ENCODE results near the gene NAALADL2.

Gene NAALADL2

DNA sequence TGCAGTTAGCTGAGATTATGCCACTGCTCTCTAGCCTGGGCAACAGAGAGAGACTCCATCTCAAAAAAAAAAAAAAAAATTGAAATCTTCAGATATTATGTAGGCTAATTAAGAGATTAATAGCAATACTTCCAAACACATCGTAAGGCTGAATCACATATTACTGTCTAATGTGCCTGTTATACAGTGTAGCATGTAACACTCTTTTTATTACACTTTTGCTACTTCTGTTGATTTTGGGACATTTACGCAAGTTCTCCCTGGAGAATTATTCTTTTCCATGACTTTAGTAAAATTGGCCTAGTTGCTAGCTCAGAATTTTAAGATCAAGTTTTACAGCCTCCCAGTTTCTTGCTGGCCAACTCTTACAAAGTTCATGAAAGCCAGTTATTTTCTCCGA, 605.2 kb downstream of the NAALADL2 start:
- TF ChIP-seq, protein P1, sequence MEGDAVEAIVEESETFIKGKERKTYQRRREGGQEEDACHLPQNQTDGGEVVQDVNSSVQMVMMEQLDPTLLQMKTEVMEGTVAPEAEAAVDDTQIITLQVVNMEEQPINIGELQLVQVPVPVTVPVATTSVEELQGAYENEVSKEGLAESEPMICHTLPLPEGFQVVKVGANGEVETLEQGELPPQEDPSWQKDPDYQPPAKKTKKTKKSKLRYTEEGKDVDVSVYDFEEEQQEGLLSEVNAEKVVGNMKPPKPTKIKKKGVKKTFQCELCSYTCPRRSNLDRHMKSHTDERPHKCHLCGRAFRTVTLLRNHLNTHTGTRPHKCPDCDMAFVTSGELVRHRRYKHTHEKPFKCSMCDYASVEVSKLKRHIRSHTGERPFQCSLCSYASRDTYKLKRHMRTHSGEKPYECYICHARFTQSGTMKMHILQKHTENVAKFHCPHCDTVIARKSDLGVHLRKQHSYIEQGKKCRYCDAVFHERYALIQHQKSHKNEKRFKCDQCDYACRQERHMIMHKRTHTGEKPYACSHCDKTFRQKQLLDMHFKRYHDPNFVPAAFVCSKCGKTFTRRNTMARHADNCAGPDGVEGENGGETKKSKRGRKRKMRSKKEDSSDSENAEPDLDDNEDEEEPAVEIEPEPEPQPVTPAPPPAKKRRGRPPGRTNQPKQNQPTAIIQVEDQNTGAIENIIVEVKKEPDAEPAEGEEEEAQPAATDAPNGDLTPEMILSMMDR (IDR thresholded peaks at IDR 0.05; ENCODE audit: low read depth, low read length), result no peak
- TF ChIP-seq EZH2phosphoT487 (IDR thresholded peaks at IDR 0.05; ENCODE audit: low read depth), result no peak
- H3K9ac ChIP-seq (ENCODE audit: low read length), result no peak overlapping the region
- no peak overlapping the region for H3K27ac ChIP-seq (ENCODE audit: low read length)
- H4K20me1 ChIP-seq (ENCODE audit: insufficient read depth, low read length), result no peaks in the 10 kb centered on the region
- no peak overlapping the region for H3K4me3 ChIP-seq (ENCODE audit: low read length)
- peaks cover 4% of the 10 kb centered on the region; the same call in 1 of the 2 replicates for H3K9me3 ChIP-seq (ENCODE audit: insufficient read depth, low read length)
- H3K4me1 ChIP-seq (ENCODE audit: low read length), result no peaks in the 10 kb centered on the region
- H3K79me2 ChIP-seq (ENCODE audit: low read length), result no peaks in the 10 kb centered on the region
- no peaks in the 10 kb centered on the region for H3K27me3 ChIP-seq (ENCODE audit: low read depth, low read length)
- no peak overlapping the region for H2AFZ ChIP-seq (ENCODE audit: low read depth, low read length)
- H3K36me3 ChIP-seq (replicated peaks; ENCODE audit: low read depth, low read length), result no peaks in the 10 kb centered on the region
- no peak overlapping the region for H3K4me2 ChIP-seq (ENCODE audit: low read length)

DNA sequence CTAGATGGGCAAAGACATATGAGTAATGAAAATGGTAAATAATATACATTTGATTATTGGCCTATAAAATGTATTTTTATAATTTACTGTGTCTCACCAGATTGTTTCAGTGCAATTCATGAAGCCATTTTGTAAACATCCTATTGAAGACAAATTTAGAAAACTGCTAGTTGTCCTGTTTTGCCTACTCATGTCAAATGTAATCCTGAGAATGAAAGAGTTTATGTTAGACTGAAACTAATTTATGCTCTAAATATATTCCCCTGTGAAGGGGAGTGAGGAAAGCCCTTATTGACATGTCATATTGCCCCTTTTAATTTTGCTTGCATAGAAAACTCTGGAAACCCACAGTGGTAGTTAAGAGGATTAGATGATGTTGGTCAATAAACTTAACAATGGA, 610.0 kb downstream of the NAALADL2 start:
- Histone ChIP-seq H3K4me2 (ENCODE audit: low read length) (no peak overlapping the region), H4K20me1 (ENCODE audit: insufficient read depth, low read length) (no peaks in the 10 kb centered on the region), H3K4me3 (ENCODE audit: low read length) (no peak overlapping the region), H3K9me3 (ENCODE audit: insufficient read depth, low read length) (no peaks in the 10 kb centered on the region), H3K4me1 (ENCODE audit: low read length) (no peaks in the 10 kb centered on the region), H3K9ac (ENCODE audit: low read length) (no peak overlapping the region), H3K27ac (ENCODE audit: low read length) (no peak overlapping the region), H2AFZ (ENCODE audit: low read depth, low read length) (no peak overlapping the region), H3K79me2 (ENCODE audit: low read length) (no peaks in the 10 kb centered on the region), H3K36me3 (replicated peaks; ENCODE audit: low read depth, low read length) (no peaks in the 10 kb centered on the region), H3K27me3 (ENCODE audit: low read depth, low read length) (no peaks in the 10 kb centered on the region)
- TF ChIP-seq, protein P1 (IDR thresholded peaks at IDR 0.05; ENCODE audit: low read depth, low read length), result no peak
- no peak for TF ChIP-seq EZH2phosphoT487 (IDR thresholded peaks at IDR 0.05; ENCODE audit: low read depth)

DNA sequence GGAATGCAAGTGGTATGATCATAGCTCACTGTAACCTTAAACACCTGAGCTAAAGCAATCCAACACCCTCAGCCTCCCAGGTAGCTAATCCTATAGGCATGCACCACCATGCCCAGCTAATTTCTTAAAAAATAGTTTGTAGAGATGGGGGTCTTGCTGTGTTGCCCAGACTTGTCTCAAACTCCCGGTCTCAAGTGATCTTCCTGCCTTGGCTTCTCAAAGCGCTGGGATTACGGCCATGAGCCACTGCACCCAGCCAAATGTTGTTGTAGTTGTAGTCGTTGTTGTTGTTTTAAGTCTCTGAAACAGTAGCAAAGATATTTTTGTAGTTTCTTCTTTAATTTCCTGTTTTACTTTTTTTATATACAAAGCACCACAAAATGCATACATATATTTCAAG, 616.6 kb downstream of the NAALADL2 start:
- TF ChIP-seq, protein P1 (IDR thresholded peaks at IDR 0.05; ENCODE audit: low read depth, low read length), result no peak
- TF ChIP-seq EZH2phosphoT487 (IDR thresholded peaks at IDR 0.05; ENCODE audit: low read depth), result no peak

DNA sequence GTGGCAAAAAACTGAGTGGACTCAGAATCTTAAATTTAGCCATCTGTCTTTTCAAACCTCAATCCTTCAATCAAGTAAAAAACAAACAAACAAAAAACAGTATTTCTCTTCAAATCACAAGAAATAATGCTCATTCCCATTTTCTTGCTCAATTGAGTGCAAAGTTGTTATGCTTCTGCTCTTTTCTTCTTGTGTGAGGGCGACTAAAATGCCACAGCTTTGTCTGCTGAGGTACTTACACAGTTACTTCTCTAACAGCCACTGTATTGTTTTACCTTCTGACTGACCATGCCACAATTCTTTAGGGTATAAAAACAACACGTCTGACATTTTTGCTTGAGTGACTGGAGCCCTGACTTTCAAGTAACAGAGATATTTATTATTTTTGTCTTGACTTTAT, 617.4 kb downstream of the NAALADL2 start:
- peaks cover 15% of the 10 kb centered on the region for H3K4me1 ChIP-seq (ENCODE audit: low read length)
- H3K27ac ChIP-seq (ENCODE audit: low read length), result no peak overlapping the region
- TF ChIP-seq, protein P1 (IDR thresholded peaks at IDR 0.05; ENCODE audit: low read depth, low read length), result no peak
- H3K4me3 ChIP-seq (ENCODE audit: low read length), result no peak overlapping the region
- H3K27me3 ChIP-seq (ENCODE audit: low read depth, low read length), result no peaks in the 10 kb centered on the region
- no peaks in the 10 kb centered on the region for H3K79me2 ChIP-seq (ENCODE audit: low read length)
- H3K36me3 ChIP-seq (replicated peaks; ENCODE audit: low read depth, low read length), result no peaks in the 10 kb centered on the region
- no peak overlapping the region for H3K9ac ChIP-seq (ENCODE audit: low read length)
- no peak overlapping the region for H3K4me2 ChIP-seq (ENCODE audit: low read length)
- H3K9me3 ChIP-seq (ENCODE audit: insufficient read depth, low read length), result no peaks in the 10 kb centered on the region
- H2AFZ ChIP-seq (ENCODE audit: low read depth, low read length), result no peak overlapping the region
- no peaks in the 10 kb centered on the region for H4K20me1 ChIP-seq (ENCODE audit: insufficient read depth, low read length)

More for the DNA sequence above, 616.6 kb downstream of the NAALADL2 start:
- Histone ChIP-seq H3K27me3 (ENCODE audit: low read depth, low read length) (no peaks in the 10 kb centered on the region), H3K9me3 (ENCODE audit: insufficient read depth, low read length) (no peaks in the 10 kb centered on the region), H3K4me3 (ENCODE audit: low read length) (no peak overlapping the region), H3K27ac (ENCODE audit: low read length) (no peak overlapping the region), H3K36me3 (replicated peaks; ENCODE audit: low read depth, low read length) (no peaks in the 10 kb centered on the region), H3K79me2 (ENCODE audit: low read length) (no peaks in the 10 kb centered on the region), H3K4me1 (ENCODE audit: low read length) (peaks cover 15% of the 10 kb centered on the region), H3K4me2 (ENCODE audit: low read length) (no peak overlapping the region), H3K9ac (ENCODE audit: low read length) (no peak overlapping the region), H2AFZ (ENCODE audit: low read depth, low read length) (no peak overlapping the region), H4K20me1 (ENCODE audit: insufficient read depth, low read length) (no peaks in the 10 kb centered on the region)

Measured in OCI-LY3 (cell line).